EL (cell line): ENCODE data around the gene ENTPD6.

Source experiments
- DNase-seq: peaks from one replicate; pipeline ENCODE4 v3.0.0-alpha.2; 2016

ENTPD6 gene

DNA sequence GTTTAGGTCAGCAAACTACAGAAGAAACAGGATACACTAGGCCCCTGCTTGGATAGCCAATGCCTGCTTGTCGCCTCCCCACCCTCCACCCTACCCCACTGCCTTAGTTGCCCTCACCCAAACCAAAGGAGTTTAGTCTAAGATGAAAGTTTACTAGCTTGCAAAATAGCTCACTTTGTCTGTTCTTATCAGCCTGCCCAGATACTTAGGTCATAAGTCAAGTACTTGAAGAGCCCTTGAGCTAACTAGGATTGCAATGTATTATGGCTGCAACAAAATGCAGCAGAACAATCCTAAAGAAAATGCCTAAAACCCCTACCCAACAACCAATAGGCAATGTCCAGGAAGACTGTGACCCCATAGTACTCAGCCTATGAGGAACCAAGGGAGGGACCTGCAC lies 7.3 kb upstream of the ENTPD6 start:
- no peak for DNase-seq

DNA sequence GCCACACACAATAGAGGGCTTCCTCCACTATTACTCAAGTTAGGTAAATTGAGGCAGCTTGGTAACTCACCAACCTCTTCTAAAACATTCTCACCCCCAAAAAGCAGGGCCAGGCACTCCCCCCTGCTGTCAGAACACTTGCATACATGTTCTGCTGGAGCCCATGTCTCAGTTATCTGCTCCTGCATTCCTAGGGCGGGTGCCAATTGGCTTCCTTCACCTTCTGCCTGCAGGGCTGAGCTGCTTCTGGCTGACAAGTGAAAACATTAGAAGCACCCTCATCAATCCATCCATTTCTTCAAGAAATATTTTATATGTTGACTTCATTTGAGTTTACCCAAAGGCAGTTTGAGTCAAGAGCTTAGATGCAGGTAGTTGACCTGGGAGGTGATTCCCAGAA lies 4.5 kb upstream of the ENTPD6 start:
- DNase-seq = no peak

DNA sequence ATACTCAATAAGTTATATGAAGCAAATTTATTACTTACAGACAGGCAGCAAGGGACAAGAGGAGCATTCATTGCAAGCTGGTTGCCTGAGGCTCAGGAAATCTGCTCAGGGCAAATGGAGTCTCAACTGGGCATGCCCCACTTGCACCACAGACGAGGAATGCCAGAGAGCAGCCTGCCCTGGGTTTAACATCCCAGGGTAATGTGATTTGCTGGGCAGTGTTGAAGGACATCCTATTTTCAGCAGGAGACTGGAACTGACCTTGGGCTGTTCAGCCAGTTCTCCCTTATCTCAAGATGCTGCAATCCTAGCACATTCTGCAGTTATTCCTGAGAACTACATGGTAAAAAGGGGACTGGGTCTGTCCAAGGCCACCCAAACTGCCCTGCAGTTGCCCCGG lies 3.8 kb upstream of the ENTPD6 start:
- DNase-seq = no peak

DNA sequence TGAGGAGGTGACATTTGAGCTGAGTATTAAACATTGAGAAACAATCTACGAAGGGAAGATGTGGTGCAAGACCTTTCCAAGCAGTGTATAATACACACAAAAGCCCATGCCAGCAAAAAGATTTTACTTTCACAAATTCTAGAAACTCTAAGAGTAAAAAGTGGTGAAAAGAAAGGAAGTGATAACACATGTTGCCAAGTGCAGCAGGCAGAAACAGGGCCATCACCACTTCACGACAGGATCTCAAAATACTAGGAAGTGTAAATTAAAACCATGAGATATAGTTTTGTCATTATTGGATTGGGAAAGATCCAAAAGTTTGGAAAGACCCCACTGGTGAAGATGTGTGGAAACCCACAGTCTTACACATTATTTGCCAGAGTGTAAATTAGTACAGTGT lies 1.7 kb upstream of the ENTPD6 start:
- no peak for DNase-seq

DNA sequence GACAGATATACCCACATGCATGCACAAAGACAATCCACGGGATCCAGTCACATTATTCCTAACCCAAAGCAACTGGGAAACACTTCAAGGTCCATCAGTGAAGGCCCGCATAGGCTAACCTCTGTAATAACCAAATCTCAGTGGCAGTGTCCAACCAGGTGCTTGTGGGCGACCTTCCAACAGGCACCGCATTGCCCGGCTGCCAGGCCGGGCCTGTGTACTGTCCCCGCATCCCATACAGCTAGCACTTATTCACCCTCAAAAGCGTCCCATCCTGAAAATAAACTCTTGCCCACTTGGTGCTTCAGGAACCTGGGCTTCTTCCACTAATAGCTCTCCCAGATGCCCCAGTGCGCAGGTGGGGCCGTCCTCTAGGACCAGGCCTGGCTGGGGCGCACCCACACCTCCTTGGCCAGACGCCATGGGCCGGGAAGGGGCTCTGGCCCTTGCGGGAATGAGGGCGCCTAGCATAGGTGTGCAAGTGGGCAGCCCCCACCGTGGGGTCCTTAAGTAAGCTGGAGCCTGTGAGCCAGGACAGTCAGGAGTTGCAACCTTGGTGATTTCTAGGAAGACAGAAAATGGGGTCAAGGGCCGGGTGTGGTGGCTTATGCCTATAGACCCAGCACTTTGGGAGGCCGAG lies 1.1 kb upstream of the ENTPD6 start:
- DNase-seq = no peak

DNA sequence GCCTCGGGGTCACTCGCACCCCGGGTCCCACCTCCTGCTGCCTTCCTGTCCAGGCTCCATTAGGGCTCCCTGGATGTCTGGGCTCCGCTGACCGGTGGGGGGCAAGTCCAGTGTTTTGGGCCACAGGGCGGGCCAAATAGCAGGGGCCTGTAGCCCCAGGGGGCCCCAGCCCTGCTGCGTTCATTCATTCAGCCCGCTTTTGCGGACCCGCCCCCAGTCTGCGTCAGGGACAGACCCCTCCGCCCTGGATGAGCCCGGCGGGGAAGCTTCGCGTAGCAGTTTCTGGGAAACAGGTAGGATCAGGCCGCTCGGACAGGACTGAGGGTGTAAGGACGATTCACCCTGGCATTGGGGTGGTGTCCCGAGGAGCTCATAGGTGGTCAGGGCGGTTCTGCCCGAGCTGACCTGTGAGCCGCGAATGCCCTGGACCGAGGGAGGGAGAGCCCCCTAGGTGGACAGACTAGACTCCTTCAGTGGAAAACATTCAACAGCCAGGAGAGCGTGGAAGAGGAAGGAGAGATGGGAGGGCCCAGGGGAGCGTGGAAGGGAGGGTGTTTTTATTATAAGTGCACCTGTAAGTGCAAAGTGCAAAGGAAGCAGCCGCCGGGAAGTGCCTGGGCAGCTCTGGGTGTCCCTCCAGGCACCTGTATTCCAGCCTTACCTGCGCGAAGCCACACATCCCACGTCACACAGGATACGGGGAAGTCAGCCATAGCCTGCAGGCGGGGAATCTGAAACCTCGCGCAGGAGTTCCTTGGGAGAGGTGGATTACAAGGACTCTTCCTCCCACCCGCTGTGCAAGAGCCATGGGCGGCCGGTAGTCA lies 662 bp downstream of the ENTPD6 start:
- DNase-seq = peak; percentile 18

DNA sequence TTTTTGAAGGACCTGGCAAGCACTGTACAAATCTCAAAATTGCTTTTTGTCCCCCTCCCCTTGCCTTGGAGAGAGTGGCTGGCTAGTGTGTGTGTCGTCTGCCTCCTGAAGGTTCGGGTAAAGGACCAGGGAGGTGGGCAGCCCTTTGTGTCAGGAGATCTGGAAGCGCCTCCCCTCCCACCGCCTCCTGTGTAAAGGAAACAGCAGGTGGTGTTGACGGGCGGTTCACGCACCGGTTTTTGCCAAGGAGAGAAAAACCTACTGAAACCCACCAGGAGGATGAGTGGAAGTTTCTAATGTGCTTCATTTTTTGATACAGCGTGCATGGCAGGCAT lies 1.2 kb downstream of the ENTPD6 start:
- DNase-seq = no peak

DNA sequence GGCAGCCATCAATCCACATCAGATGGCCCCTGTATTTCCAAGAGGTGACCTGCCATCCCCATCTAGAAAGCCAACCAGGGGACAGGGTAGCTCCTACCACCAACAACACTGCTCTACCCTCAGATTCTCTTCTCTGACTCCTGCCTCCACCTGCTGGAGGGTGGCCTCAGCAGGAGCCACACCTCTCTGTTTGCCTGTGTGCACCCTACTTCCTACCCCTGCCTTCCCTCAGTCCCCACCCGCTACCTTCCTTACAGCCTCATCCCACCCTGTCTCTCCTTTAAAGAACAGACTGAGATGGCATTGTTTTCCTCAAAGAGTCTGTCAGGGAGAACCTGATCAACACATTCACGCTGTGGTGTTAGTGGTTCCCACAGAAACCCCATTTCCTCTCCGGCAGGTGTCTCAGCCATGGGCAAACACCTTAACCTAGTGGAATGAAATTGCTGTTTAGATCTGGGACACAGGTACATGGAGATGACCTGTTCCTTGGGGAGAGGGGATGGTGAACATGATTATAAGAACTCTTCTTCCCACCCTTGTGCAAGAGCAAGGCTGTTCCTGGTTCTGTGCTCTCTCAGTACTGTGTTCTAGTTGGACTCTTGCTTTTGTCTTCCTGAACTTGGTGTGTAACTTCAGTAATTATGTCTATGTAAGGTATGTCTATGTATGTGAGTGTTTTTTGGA lies 1.8 kb downstream of the ENTPD6 start:
- DNase-seq = no peak

DNA sequence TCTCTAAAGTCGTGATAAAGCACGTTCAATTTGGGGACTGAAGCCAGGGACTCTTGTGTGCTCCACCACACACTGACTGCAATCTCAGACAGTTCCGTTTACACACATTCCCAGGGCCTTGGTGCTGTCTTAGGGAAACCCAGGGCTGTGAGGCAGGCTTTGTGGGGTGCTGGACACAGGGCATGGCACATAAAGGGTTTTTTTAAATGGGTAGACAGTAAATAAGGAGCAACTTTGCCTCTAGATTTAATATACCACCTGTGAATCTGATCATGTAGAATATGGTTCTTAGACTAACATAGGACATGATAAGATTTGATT lies 2.3 kb downstream of the ENTPD6 start:
- DNase-seq = no peak

DNA sequence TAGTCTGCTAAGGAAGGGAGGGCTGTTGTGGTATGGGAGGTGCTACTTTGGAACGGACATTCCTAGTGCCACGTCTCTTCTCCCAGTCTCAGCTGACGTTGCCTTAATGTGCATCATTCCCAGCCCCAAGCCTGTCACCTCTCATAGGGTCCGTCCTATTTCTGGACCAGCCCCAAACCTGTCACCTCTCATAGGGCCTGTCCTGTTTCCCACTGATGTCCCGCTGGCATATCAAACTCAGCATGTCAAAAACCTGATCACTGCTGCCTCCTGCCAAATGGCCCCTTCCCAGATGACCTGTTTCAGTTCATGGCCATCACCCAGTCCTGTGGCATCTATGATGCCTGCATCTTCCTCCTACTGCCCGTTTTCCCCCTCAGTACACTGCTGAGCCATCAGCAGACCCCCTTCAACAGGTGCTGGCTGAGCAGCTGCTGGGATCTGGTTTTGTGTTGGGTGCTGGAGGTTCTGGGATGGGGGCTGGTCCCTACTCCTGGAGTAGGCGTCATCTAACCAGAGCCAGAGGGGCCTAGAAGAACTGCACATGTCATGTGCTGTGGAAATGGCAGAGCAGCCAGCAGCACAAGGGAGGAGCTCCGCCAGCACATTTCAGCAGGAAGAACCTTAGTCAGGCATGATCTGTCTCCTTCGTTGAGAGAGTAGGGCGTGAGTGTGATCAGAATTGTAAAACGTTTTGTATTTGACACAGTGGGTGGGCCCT lies 3.3 kb downstream of the ENTPD6 start:
- no peak for DNase-seq

DNA sequence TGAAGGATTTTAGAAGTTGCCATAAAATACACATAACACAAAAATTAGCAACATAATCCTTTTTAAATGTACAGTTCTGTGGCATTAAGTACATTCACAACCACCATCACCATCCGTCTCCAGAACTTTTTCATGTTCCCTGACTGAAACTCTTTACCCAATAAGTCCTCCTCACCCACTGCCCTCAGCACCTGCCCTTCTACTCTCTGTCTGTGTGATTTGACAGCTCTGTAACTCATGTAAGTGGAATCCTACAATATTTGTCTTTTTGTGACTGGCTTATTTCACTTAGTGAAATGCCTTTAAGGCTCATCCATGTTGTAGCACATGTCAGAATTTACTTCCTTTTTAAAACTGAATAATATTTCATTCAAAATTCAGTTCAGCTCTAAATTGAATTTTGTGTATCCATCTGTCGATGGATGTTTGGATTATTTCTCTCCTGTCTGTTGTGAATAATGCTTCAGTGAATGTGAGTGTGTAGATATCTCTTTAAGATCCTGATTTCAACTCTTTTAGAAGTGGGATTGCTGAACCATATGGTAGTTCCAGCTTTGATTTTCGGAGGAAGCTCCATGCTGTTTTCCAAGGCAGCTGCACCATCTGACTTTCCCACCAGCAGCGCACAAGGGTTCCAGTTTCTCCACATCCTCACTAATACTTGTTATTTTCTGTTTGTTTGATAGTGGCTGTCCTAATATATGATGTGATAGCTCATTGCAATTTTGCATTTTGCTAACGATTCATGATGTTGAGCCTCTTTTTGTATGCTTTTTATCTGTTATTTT lies 4.2 kb downstream of the ENTPD6 start:
- DNase-seq = no peak

DNA sequence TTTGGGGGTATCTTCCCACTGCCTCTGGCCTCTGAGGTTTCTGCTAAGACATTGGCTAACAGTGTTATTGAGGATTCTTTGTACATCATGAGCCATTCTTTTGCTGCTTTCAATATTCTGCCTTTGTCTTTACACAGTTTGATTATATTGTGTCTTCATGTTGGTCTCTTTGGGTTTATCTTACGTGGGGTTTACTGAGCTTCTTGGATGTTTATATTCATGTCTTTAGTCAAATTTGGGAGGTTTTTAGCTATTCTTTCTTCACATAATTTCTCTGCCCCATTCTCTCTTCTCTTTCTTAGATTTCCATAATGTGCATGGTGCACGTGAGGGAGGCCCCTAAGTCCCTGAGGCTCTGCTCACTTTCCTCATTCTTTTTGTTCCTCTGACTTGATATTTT lies 7.6 kb downstream of the ENTPD6 start:
- no peak for DNase-seq

DNA sequence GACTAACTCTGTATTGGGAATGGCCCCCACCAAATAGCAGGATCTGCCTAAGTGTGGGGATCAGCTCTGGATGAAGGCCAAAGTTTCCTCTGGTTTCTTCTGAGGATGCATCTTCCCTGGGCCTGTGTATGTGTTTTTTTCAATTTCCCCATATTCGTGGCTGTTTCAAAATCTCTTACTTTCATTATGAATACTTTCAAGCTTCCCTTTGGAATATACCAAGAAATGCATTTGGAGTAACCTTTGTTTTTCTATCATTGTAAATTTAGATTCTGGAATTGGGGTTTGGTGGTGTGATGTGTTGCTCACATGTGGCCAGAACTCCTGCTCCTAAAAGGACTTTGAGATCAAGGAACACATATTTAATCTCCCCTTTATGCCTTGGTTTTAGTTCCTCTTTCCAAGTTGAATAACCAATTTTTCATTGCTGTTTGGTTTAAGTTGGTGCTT lies 8.4 kb downstream of the ENTPD6 start:
- DNase-seq = no peak

DNA sequence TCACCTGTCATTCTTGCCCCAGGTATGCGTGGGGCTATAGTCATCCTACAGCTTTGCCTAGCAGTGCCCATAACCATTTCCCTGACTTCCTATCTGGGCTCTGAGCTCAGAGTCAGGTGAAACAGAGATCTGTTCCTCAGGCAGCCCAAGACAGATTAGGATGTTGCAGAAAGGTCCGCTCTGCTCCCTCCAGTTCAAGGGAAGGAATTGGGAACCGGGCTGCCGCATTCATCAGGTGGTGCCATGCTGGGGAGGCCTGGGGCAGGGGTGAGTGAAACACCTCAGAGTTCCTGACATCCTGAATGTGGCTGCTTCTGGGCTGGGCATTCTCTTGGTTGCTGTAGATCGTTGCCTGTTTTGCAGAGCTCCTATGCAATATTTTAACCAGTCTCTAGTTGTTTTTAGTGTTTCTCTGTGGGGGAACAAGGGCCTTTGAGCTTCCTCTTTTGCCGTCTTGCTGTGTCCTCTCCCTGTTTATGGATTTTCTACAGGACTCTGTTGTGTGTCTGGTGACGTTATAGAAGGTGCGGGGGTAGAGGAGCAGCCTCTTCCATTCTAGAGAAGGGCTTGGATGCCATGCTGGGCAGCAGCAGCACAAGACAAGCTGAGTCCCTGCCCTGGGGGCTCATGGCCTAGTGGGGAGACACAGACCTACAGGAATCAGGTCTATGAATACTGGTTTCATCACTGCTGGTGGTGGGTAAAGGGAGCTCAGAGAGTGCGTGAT lies 9.2 kb downstream of the ENTPD6 start:
- no peak for DNase-seq

DNA sequence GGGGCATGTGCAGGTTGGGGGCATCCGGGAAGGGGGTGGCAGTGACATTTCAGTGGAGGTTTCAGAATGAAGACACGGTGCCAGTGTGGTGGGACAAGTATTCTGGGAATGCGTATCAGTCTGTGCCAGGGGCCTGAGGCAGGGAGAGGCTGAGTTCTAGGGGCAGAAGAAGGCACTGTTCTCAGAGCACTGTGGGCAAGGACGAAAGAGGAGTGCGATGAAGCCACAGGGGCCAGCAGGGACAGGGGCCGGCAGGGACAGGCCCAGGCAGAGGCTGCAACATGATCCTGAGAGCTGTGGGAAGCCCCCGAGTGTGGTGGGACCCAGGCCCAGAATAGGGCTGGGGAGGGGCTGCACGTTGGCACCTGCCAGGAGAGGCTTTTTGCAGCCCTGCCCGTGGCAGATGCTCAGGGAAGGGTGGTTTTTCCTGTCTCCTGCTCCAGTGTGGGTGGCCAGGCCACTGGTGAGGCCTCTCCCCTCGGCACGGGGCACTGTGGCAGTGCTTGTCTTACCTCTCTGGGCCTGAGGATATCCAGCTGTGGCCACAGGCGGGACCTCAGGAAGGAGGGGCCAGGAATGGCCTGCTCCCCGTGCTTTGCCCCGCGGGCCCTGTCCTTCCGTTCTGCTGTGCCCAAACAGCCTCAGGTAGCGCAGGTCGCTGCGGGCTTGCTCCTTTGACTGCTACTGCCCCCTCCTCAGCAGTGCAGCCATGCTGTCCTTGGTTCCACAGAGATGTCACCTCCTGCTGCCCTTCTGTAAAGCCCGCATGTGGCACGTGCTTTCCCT lies 10.0 kb downstream of the ENTPD6 start:
- no peak for DNase-seq

DNA sequence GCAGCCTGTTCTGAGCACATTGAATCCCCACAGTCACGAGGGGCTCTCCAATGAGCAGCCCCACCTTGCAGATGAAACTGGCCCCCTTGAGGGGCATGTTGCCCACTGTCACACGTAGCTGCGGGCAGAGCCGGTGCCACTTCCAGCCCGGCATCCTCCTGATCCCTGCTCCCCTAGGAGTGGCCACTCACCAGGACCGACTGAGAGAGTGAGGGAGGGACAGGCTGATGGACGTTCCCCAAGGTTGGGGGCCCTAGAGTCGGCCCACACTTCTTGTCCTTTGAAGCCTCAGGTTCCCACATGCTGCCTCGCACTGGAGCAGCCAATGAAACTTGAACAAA lies 10.5 kb downstream of the ENTPD6 start:
- no peak for DNase-seq

DNA sequence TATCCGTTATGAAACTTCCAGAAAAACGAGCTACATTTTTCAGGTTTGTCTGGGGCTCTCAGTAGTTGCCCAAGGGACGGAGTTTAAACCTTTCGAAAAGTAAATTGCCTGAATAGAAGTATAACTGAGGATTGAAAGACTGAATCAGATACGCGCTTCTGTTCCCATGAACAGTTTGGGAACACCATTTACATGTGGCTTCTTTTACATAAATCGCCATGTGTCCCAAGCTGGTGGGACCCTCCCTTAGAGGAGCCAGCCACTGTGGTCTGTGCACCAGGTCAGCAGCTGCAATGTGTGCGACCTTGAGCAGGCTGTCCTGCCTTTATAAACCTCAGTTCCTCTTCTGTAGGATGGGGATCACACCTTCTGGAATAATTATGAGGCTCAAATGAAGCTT lies 11.0 kb downstream of the ENTPD6 start:
- DNase-seq = no peak

DNA sequence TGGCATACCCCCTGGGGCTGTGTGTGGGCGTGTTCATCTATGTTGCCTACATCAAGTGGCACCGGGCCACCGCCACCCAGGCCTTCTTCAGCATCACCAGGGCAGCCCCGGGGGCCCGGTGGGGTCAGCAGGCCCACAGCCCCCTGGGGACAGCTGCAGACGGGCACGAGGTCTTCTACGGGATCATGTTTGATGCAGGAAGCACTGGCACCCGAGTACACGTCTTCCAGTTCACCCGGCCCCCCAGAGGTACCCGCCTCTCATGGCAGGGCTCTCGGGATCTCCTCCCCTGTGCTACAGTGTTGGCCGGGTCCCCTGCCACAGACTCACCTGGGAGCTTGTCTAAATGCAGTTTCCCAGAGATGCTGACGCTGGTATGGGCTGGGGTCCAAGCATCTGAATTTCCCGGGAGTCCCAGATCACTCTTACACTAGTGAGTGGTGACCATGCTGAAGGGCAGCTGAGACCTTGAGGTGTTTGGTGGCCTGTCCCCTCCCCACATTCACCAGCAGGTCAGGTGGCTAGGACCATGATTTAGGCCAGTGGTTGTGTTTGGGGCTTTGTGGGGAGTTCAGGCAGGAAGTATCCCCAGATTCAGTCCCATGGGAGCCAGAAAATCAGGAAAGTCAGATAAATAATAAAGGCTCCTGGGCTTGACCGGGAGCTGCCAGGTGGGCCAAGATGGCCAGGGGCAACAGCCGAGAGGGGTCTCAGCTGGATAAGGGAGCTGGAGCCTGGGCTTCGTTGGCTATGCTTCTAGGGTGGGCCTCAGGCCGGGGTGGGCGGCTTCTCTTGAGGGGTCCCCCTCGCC lies 11.8 kb downstream of the ENTPD6 start:
- DNase-seq = no peak

DNA sequence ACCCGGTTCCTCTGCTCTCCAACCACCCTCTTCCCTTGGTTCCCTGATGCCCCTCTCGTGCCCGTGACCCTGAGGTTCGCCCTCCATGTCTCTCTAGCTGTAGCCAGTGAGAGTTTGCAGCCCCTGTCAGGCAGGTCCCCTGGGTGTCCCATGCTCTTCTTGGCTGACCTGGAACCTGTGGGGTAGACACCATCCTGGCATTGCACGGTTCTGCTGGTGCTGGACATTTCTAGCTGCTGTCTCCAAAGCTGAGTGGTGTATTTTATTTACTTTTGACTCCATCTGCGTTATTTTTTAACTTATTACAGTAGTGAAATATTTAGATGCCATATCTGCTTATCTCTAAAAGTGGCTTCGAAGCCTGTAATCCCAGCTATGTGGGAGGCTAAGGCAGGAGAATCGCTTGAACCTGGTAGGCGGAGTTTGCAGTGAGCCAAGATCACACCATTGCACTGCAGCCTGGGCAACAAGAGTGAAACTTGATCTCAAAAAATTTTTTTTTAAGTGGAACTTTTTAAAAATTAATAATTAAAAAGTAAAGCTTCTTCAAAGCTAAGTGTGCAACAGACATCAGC lies 12.5 kb downstream of the ENTPD6 start:
- DNase-seq = no peak

DNA sequence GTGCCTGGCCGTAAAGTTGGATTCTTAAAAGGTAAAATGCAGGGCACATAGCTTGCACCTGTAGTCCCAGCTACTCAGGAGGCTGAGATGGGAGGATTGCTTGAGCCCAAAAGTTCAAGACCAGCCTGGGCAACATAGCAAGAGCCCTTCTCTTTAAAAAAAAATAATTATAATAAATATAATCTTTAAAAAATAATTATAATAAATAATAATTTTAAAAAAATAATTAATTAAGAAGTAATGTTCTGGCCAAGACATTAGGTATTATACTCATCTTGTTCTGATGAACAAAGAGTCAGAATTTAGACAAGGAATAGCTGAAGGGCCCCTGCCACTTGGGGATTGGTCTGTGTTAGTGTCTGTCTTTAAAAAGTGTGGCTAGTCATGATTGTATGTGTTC lies 13.9 kb downstream of the ENTPD6 start:
- DNase-seq = no peak
